GM19035 (cell line): Measurements from ENCODE around the gene SELENOF.

Source experiments
- ATAC-seq: cut with Tn5 transposase; IDR thresholded peaks from one replicate; pipeline ENCODE4 v1.9.1; 2021; ENCODE audit not compliant: unreplicated experiment

Gene SELENOF

DNA sequence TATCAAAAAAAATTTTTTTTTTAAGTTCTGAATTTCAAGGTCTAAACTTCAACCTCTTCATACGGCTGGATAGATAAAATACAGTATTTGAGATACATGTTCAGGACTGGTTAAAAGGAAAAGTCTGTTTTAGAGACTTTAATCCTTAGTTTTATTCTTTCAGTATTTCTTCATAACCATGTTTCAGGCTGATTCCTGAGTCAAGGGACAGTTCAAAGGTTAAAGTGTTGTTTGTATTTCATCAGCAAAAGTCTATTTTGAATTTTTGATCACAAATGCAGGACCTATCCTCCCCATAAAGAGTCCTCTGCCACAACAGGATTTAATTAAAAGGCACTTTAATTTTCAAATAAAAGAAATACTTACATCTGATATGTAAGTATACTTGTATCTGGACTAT, 53.5 kb downstream of the SELENOF start:
- ATAC-seq = no peak

DNA sequence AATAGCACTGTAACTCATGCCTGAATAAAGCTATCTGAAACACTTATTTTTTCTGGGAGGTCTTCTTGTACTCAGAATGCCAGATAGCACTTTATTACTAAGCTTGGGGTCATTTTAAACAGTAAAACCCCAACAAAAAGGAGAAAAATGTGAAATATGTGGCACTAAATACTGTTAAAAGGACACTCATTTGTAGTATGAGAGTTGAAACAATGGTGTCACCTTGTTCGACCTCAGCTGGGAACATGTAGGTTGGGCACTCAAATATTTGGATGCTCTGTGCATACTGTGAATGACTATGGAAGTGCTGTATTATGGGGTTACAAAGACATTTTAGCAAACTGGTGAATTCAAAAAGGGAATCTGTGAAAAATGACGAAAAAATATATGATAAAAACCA, 53.9 kb downstream of the SELENOF start:
- ATAC-seq = no peak

DNA sequence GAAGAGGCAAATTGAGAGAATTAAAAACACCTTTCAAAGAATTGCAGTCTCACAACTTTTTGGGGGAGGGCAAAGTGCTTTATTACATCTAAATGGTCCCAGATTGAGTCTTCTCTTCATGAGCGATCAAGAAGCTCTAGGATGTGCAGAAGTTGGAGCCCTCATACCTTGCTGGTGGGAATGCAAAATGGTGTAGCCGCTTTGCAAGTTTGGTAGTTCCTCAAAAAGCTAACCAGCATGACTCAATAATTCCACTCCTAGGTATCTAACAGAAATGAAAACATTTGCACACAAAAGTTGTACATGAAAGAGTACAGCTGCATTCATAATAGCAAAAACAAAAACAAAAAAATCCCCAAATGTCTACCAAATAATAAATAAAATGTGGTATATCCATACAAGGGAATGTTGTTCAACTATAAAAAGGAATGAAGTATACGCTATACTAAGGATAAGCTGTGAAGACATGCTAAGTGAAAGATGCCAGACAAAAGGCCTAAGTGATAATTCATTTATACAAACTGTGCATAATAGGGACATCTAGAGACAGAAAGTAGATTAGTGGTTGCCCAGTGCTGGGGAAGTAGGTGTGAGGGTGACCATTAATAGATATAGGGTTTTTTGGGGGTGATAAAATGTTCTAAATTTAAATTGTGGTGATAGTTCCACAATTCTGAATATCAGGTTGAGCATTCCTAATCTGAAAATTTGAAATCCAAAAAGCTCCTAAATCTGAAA, 55.2 kb downstream of the SELENOF start:
- no peak for ATAC-seq

DNA sequence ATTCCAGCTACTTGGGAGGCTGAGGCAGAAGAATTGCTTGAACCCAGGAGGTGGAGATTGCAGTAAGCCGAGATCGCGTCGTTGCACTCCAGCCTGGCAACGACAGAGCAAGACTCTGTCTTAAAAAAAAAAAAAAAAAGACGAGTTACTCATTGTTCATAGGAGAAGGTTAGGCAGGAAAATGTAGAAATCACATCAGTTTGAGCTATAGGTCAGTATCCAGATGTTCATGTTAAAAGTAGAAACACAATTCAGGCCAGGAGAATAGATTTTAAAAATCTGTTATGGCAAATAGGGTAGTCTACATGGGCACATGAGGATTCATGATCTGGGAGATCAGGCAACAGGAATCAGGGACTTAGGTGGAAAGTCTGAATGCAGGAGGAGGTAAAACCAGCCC, 57.7 kb downstream of the SELENOF start:
- ATAC-seq = no peak

DNA sequence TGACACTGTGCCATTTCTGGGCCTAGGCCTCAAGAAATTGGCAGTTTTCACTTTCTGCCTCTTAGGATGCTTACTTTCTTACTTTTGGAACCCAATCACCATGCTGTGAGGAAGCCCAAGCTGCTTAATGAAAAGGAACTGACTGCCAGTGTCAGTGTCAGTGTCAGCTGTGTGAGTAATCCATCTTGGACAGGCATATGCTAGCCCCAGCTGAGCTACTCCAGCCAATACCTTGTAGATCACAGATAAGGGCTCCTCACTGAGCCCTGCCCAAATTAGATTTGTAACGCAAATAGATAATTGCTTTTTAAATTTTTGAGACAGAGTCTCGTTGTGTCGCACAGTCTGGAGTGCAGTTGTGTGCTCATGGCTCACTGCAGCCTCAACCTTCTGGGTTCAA, 59.6 kb downstream of the SELENOF start:
- ATAC-seq = no peak

DNA sequence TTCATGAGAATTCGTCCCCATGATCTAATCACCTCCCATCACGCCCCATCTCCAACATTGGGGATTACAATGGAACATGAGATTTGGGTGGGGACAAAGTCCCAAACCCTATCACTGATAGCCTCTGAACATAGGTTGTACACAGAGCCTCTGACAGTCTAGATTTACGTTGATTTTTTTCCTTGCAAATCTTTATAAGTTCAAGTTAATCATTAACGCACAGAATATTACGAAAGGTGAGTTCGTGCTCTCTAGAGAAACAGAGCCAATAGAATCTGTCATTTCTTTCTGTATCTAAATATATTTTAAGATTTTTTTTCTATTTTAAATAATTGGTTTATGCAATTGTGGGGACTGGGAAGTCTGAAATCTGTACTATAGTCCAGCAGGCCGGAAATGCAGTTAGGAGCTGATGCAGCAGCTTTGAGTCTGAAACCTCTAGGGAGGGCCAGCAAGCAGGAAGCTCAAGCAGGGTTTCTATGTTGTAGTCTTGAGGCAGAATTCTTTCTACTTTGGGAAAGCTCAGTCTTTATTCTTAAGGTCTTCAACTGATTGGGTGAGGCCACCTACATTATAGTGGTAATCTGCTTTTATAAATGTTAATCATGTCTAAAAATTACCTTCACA, 61.0 kb downstream of the SELENOF start:
- ATAC-seq = no peak

DNA sequence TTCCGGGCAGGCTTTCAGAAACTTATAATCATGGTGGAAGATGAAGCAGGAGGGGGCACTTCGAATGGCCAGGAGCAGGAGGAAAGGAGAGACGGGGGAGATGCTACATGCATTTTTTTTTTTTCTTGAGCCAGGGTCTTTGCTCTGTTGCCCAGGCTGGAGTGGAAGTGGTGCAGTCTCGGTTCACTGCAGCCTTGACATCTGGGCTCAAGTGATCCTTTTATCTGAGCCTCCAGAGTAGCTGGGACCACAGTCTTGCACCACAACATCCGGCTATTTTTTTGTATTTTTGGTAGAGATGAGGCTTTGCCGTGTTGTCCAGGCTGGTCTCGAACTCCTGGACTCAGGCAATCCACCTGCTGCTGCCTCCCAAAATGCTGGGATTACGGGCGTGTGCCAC, 61.6 kb downstream of the SELENOF start:
- no peak for ATAC-seq

DNA sequence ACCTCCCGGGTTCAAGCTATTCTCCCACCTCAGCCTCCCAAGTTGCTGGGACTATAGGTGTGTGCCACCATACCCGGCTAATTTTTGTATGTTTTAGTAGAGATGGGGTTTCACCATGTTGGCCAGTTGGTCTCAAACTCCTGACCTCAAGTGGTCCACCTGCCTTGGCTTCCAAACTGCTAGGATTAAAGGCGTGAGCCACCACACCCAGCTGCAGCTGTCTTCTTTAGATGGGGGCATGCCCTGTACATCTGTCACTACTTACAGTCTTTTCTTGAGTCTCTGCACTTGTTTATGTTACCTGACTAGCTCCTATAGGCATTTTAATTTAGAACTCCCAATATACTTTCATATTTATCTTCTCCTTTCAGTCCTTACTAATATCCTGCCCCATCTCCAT, 64.2 kb downstream of the SELENOF start:
- no peak for ATAC-seq

DNA sequence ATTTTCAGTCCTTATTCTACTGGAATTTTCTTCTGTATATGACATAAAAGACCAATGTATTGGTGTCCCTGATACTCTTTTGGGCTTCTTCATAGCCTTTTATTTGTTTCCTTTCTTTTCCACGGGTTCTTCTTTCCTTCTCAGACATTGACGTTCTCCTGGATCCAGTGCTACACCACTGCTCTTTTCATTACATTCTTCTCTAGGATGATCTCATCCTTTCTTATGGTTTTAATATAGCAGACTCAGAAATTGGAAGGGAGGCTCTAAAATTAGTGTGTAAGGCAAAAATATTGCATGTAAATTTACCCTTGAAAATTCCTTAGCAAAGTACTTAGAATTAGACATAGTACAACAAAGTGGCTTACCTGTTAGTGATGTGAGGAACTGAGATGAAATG, 65.3 kb downstream of the SELENOF start:
- no peak for ATAC-seq

DNA sequence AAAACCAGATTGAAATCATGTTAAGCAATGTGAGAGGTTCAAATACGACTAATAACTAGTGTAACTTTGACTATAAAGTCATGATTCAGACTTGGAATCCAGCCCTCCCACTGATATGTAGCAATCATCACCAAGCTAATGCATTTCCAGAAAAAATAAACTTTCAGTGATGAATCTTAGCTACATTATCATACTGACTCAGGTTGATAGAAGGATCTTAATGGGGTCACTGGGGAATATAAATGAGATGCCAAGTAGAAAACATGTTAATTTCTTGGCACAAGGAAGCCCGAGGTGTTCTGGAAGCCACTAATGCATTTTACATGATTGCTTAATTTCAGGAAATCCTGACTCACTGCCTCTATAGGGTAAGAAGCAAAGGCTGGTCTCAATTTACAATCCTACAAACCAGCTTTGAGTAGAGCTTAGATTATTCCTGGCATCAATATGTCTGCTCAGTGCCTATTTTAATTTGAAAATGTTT, 67.7 kb downstream of the SELENOF start:
- no peak for ATAC-seq

DNA sequence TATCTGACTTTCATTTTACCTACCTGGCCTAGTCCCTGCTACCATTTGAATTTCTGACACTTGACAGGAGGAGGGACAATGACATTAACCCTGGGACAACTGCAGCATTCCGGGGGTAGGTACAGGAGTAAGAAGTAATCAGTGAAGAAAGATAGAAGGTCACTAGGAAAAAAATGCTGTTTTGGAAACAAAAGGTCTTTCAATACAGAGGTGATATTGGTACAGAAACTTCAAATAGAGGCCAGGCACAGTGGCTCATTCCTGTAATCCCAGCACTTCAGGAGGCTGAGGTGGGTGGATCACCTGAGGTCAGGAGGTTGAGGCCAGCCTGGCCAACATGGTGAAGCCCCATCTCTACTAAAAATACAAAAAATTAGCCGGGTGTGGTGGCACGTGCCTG, 68.4 kb downstream of the SELENOF start:
- ATAC-seq = no peak

DNA sequence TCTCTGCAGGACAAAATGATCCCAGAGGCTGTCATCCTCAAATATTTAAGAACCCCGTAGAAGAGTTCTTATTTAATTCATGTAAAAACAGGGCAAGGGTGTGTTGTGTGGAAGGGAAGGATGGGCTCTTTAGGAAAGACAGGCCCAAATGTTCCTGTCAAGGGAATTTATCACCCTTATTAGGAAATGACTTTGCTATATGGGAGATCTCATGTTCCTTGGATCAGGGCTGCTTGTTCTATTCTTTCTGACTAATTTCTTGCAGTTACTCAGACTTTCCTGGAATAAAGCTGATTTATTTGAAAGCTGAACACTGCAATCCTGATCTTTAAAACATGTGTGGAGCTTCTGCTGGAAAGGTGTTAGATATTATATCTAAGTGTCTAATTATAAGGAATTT, 72.8 kb downstream of the SELENOF start:
- no peak for ATAC-seq

DNA sequence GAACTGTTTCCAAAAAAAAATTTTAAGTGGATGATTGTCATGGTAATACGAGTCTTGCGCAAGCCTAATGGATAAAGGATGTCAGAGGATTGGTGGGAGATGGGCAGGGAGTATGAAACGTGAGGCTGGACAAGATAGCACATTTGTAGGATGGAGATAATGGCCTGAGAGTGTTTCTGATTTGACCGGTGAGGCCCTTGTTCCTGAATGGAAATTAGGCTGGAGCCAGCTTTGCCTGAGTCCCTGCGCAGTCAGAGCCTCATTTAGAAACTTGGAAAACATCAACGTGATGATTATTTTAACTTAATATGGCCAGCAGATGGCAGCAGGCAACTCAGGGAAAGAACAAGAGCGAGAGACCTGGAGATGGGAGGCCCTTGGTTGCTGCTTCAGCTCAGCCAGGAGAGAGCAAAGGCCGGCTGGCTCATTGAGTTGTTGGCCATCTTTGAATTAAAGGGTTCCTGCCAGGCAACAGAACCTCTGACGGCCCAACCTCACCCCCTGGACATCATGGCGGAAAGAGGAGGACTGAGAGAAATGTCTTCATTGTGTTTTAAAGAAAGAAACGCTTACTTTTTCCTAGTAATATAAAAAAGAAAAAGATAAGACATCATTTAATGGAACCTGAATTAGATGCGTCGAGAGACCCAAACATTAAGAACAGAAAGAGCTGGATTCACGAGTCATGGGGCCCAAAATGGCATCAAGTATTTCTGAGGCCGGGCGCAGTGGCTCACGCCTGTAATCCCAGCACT, 80.3 kb downstream of the SELENOF start:
- peak; percentile 83 for ATAC-seq

DNA sequence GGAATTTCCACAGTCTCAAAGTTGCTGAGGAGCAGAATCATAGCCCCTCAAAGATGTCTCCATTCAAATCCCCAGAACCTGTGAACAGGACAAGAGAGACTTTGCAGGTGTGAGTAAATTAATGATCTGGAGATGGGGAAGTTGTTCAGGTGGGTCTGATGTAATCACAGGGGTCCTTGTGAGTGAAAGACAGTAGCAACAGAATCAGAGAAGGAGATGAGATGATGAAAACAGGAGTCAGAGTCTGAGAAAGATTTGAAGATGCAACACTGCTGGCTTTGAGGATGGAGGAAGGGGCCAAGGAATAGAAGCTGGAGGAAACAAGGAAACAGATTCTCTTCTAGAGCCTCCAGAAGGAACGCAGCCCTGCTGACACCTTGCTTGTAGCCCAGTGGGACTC, 81.5 kb downstream of the SELENOF start:
- ATAC-seq = no peak

DNA sequence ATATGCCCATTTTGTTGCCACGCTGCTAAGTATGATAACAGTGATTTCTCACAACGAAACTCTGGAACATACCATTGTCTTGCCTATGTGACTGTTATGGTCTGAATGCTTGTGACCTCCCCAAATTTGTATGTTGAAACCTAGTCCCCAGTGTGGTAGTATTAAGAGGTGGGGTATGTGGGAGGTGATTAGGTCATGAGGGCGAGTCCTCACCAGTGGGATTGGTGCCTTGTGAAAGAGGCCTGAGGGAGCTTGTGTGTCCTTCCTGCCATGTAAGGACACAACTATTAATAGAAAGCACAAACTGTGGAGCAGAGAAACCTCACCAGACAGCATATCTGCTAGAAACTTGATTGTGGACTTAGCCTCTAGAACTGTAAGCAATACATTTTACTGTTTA, 84.6 kb downstream of the SELENOF start:
- no peak for ATAC-seq

DNA sequence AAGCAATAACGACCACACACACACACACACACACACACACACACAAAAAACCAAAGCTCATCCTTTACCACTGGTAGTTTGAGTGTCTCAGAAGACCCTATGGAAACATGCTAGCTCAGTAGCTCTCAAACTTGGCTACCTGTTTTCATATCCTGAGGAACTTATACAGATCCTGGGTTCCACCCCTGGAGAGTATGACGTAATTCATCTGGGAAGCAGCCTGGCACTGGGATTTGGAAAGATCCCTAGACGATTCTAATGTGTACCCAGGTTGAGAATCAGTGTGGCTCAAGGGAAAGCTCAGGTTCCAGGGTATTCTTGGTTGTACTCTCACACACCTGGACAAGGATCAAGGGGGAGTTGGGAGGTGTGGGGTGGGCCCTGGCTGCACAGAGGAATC, 85.9 kb downstream of the SELENOF start:
- no peak for ATAC-seq

DNA sequence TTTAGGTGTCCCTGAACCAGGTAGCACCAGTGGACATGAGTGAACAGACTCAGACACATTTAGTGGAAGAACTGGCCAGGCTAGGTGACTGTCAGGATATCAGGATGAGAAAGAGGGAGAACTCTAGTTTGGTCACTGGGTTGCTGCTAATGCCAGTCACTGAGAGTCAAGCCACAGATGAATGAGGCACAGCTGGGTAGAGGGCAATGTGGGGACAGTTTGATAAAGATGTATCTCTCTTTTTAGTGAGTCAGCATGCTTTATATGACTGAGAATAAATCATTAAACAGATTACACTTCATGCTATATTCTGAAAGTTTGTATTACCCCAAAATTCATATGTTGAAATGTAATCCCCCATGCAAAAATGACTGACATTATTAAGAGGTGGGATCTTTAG, 87.1 kb downstream of the SELENOF start:
- ATAC-seq = no peak

DNA sequence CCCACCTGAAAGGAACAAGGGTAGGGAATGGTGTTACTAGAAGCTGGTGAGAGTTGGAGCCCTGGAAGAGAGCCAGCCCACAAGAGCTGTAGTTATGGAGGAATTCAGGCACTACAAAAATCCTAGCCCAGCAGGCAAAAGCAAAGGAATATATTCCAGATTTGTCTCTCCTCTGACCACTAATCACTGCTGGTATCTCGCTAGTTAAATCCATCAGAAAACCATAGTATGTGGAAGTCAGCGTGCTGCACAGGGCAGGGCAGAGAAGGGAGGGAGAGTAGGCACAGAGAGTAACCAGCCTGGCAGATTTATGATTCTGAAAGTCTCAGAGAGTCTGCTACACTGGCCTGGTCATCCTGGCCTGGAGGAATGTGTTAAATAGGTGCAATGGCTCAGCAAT, 88.6 kb downstream of the SELENOF start:
- ATAC-seq = no peak

DNA sequence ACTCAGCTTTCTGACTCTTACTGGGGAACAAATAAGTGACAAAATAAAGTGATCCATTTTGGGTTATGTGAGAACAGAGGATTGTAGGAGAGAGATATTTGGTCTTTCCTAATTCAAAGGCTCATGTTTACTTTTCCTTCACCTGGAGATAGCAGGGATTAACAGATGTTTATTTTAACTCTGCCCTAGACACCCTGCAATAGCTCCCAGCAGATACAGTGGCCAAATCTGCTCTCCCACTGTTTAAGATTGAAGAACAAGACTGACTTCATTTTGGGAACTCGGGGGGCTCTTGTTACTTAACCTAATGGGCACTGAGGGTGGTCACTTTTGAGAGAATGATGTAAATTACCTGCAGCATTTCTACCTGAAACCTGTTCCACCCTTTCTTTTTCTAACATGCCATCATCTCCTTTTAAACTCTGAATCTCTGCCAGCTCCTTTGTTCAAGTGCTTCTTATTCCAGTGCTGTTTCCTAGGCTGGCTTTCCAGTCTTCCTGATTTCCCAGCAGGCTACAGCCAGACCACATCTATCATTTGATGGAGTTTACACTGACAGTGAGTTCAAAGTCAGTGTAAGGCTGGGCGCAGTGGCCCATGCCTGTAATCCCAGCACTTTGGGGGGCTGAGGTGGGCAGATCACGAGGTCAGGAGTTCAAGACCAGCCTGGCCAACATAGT, 90.0 kb downstream of the SELENOF start:
- ATAC-seq = no peak

DNA sequence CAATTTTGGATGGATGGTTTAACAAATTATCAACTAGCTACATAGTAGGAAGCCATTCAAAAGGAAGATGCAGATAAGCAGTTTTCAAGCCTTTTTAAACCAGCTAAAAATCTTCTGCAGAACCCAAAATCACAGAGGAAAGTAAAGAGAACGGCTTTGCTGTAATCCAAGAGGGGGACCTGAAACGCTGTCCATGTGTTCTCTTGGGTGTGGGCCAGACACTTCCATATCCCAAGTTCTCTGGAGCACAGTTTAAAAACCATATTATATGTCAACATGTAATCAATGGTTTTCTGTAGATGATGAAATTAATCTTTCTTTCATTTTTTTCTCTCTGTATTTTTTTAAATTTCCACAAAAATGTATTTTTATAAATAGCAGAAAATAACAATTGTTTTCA, 90.5 kb downstream of the SELENOF start:
- no peak for ATAC-seq

DNA sequence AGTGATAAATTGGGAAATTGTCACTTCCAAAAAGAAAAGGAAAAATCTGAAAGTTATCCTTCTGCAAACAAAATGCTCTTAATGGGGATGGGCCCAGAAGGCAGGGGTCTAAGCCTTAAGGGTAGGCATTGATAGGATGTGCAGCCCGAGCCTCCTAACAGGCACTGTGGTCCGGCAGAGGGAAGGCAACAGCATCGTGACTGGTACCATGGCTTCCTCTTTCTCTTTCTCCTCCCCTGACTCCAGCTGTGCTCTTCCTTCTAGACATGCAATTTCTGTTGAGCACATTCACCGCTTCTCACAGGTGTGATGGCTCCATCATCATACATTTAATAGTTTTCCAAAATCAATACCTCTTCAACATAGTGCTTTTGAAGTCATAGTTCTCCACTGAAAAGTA, 91.5 kb downstream of the SELENOF start:
- ATAC-seq = no peak

DNA sequence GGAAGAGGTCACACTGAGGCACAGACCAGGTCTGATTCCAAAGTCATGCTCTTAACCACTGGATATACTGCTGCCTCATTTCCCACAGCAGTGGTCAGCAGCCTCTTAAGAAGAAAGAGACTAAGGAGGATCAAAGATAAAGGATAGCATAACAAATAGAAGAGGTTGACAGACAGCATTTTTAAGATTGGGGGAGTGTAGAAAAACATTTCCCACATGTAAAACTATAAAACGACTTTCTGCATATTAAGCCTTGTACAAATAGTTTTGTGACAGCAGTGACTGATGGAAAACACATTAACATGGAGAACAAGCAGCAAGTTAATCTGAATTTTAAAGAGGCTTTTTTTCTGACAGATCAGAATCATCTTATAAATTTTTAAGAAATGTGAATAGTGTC, 92.0 kb downstream of the SELENOF start:
- no peak for ATAC-seq
